ENCODE measurements around the gene NIT2. TPM values are rescaled to one million over a fixed set of nuclear protein-coding genes. Genes with fewer than 3 reads are reported as not detected.

The NIT2 gene
- total and polyA plus RNA-seq, 9 donors = 13.5 to 45.2 (median 34.8) TPM

- TF ChIP-seq POLR2A (IDR thresholded peaks at IDR 0.05) (no peak), CTCF (IDR thresholded peaks at IDR 0.05) (no peak), EP300 (IDR thresholded peaks at IDR 0.05) (no peak)
- H3K27ac ChIP-seq = no peak overlapping the region
- peaks cover 9% of the 10 kb centered on the region for H3K4me1 ChIP-seq (ENCODE audit: insufficient read depth)
- H3K27me3 ChIP-seq = no peaks in the 10 kb centered on the region
- no peak for DNase-seq
- no peaks in the 10 kb centered on the region for H3K9me3 ChIP-seq
- H3K4me3 ChIP-seq = no peak overlapping the region
- intact Hi-C loops (cut with DNase I) = loop anchor here in 1 of 4 donors (10.0 kb wide), 1 partner anchor 72 kb away; no protein-coding TSS in a partner anchor
- WGBS, 3 donors = 88 to 90% (median 90%) methylated on average over 2 of the region's 2 CpGs
- no peaks in the 10 kb centered on the region for H3K36me3 ChIP-seq
Observed at GRCh38 chr3:100396967-100397366, 62.4 kb downstream of the NIT2 start.

GRCh38 chr3:100399341-100400071 lies 64.9 kb downstream of the NIT2 start:
- H3K36me3 ChIP-seq = no peaks in the 10 kb centered on the region
- intact Hi-C loops (cut with DNase I) = loop anchor here in 3 of 4 donors (10.0 kb wide), 3 partner anchors 75 to 635 kb away; partner anchors contain the start of gene TMEM45A (in 1 of the 3)
- 23 to 30% (median 24%) methylated on average over 9 of the region's 9 CpGs for WGBS, 3 donors
- no peak for DNase-seq
- peak overlapping the region; percentile 91 for H3K4me3 ChIP-seq
- no peaks in the 10 kb centered on the region for H3K9me3 ChIP-seq
- H3K4me1 ChIP-seq (ENCODE audit: insufficient read depth) = peaks cover 13% of the 10 kb centered on the region
- H3K27me3 ChIP-seq = no peaks in the 10 kb centered on the region
- no peak overlapping the region for H3K27ac ChIP-seq
- no peak for TF ChIP-seq EP300 (IDR thresholded peaks at IDR 0.05)
- no peak for TF ChIP-seq CTCF (IDR thresholded peaks at IDR 0.05)
- no peak for TF ChIP-seq POLR2A (IDR thresholded peaks at IDR 0.05)

- no peaks in the 10 kb centered on the region for H3K36me3 ChIP-seq
- H3K27me3 ChIP-seq = no peaks in the 10 kb centered on the region
- intact Hi-C loops (cut with DNase I) = loop anchor here in 2 of 4 donors (10.0 kb wide), 2 partner anchors 94 to 634 kb away; partner anchors contain the start of gene TMEM45A (in 1 of the 2)
- no peaks in the 10 kb centered on the region for H3K9me3 ChIP-seq
- H3K27ac ChIP-seq = peak overlapping the region; percentile 30 to 89
- DNase-seq = no peak
- 0 to 1% (median 0%) methylated on average over 18 to 22 of the region's 22 CpGs for WGBS, 3 donors
- H3K4me3 ChIP-seq = peak overlapping the region; percentile 91
- H3K4me1 ChIP-seq (ENCODE audit: insufficient read depth) = peaks cover 13% of the 10 kb centered on the region
- no peak for TF ChIP-seq POLR2A (IDR thresholded peaks at IDR 0.05)
- TF ChIP-seq CTCF (IDR thresholded peaks at IDR 0.05) = no peak
- TF ChIP-seq EP300 (IDR thresholded peaks at IDR 0.05) = no peak
Observed at GRCh38 chr3:100400419-100400779, 65.8 kb downstream of the NIT2 start.

GRCh38 chr3:100400780-100401673 lies 66.5 kb downstream of the NIT2 start, which contains the start of the genes LNP1 and TOMM70:
LNP1 (plus strand) TSS chr3:100401539; CDS start chr3:100429730, 28,191 bp downstream.
TOMM70 (minus strand) TSS chr3:100401089; CDS start chr3:100400949, 140 bp downstream.
- intact Hi-C loops (cut with DNase I) = loop anchor here in 2 of 4 donors (10.0 kb wide), 2 partner anchors 94 to 634 kb away; partner anchors contain the start of gene TMEM45A (in 1 of the 2)
- Histone ChIP-seq H3K27me3 (no peaks in the 10 kb centered on the region), H3K27ac (peak within 1 kb of the TSS; percentile 33 to 89), H3K4me3 (peak within 1 kb of the TSS; percentile 91), H3K4me1 (ENCODE audit: insufficient read depth) (peaks cover 13% of the 10 kb centered on the region), H3K36me3 (no peaks in the 10 kb centered on the region), H3K9me3 (no peaks in the 10 kb centered on the region)
- peak; percentile 96 to 98 (median 97) for DNase-seq
- WGBS, 3 donors = 0% methylated on average over 63 to 64 of the region's 64 CpGs
- TF ChIP-seq CTCF (IDR thresholded peaks at IDR 0.05) (no peak), POLR2A (IDR thresholded peaks at IDR 0.05) (peak; percentile 66)
